Measurements from ENCODE around the gene TTC13.

DNA sequence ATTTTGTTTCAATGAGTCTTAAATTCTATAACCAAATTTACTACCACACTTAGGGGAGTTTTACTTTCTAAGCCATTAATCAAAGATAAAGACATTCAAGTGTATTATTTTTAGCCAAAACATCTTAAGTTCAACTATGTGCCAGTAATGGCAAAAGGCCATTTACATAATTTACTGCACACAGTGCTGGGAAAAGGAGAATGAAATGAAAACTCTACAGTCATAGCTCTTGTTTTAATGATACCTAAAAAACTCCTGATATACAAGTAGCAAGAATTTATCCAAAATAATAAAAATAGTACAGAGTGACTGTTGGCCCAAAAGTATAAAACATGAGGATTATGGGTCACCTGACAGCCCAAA is 67.9 kb downstream of the TTC13 start:
- TF ChIP-seq ZNF274 (IDR thresholded peaks at IDR 0.05; ENCODE audit: insufficient read depth, insufficient read length) = no peak
- TF ChIP-seq, protein P1, sequence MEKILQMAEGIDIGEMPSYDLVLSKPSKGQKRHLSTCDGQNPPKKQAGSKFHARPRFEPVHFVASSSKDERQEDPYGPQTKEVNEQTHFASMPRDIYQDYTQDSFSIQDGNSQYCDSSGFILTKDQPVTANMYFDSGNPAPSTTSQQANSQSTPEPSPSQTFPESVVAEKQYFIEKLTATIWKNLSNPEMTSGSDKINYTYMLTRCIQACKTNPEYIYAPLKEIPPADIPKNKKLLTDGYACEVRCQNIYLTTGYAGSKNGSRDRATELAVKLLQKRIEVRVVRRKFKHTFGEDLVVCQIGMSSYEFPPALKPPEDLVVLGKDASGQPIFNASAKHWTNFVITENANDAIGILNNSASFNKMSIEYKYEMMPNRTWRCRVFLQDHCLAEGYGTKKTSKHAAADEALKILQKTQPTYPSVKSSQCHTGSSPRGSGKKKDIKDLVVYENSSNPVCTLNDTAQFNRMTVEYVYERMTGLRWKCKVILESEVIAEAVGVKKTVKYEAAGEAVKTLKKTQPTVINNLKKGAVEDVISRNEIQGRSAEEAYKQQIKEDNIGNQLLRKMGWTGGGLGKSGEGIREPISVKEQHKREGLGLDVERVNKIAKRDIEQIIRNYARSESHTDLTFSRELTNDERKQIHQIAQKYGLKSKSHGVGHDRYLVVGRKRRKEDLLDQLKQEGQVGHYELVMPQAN (conservative IDR thresholded peaks at IDR 0.05) = no peak
- TF ChIP-seq, protein P2, sequence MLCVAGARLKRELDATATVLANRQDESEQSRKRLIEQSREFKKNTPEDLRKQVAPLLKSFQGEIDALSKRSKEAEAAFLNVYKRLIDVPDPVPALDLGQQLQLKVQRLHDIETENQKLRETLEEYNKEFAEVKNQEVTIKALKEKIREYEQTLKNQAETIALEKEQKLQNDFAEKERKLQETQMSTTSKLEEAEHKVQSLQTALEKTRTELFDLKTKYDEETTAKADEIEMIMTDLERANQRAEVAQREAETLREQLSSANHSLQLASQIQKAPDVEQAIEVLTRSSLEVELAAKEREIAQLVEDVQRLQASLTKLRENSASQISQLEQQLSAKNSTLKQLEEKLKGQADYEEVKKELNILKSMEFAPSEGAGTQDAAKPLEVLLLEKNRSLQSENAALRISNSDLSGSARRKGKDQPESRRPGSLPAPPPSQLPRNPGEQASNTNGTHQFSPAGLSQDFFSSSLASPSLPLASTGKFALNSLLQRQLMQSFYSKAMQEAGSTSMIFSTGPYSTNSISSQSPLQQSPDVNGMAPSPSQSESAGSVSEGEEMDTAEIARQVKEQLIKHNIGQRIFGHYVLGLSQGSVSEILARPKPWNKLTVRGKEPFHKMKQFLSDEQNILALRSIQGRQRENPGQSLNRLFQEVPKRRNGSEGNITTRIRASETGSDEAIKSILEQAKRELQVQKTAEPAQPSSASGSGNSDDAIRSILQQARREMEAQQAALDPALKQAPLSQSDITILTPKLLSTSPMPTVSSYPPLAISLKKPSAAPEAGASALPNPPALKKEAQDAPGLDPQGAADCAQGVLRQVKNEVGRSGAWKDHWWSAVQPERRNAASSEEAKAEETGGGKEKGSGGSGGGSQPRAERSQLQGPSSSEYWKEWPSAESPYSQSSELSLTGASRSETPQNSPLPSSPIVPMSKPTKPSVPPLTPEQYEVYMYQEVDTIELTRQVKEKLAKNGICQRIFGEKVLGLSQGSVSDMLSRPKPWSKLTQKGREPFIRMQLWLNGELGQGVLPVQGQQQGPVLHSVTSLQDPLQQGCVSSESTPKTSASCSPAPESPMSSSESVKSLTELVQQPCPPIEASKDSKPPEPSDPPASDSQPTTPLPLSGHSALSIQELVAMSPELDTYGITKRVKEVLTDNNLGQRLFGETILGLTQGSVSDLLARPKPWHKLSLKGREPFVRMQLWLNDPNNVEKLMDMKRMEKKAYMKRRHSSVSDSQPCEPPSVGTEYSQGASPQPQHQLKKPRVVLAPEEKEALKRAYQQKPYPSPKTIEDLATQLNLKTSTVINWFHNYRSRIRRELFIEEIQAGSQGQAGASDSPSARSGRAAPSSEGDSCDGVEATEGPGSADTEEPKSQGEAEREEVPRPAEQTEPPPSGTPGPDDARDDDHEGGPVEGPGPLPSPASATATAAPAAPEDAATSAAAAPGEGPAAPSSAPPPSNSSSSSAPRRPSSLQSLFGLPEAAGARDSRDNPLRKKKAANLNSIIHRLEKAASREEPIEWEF (IDR thresholded peaks at IDR 0.05; ENCODE audit: insufficient replicate concordance, low read depth, low read length) = no peak
- no peak for TF ChIP-seq EZH2 (IDR thresholded peaks at IDR 0.05; ENCODE audit: borderline replicate concordance, control insufficient read depth, low read depth, low read length)
- no peak for TF ChIP-seq SMC3 (IDR thresholded peaks at IDR 0.05; ENCODE audit: borderline replicate concordance, low read length)

Data from GM12878 (cell line).